Stimulated activated naive CD4-positive, alpha-beta T cell treated with Interleukin-2 at 50 U/mL for 16 hours (primary cell): ENCODE results near the gene CDK4.
"Not testable (repeated sequence)": the region's sequence is repeated elsewhere in the genome, so short reads cannot be mapped to it uniquely, and the experiment has no call there.

ENCODE experiments used
- DNase-seq: peaks from one replicate; lab custom pipeline; 2025; lab: John Stamatoyannopoulos, UW

The CDK4 gene

GRCh38 chr12:57726151-57726883, 25.8 kb downstream of the CDK4 start:
- no peak for DNase-seq

DNA sequence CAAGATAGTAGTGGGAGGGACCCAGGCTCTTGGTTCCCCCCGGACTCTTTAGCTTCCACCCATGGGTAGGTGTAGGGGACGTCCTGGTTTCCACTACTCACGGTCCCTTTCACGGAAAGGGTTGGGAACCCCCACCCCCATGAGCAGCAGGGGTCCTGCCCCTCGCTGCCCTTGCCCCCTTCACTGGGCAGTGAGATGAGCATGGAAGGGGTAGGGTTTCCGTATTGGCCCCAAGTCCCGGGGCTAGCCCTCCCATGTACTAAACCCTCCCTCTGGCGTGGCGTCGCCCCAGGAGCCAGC, 26.3 kb downstream of the CDK4 start:
- DNase-seq: no peak

- DNase-seq: no peak
Observed at GRCh38 chr12:57724936-57725740, 27.0 kb downstream of the CDK4 start.

GRCh38 chr12:57724003-57724935, 27.8 kb downstream of the CDK4 start:
- DNase-seq: no peak

DNA sequence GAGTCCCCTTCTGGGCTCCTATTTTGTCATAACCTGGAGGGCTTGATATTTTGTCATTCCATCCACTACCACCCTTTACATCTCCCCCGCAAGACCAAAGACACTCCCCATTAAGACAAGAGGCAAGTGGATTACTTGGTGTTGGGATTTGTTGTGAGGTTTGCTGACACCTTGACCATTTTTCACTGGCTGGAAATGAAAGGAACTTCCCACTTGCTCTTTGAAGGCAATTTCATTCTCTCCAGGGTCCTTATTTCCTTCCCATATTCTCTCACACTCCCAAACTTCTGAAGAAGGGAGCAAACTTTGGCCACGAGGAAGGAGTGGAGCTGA, 28.5 kb downstream of the CDK4 start:
- no peak for DNase-seq

DNA sequence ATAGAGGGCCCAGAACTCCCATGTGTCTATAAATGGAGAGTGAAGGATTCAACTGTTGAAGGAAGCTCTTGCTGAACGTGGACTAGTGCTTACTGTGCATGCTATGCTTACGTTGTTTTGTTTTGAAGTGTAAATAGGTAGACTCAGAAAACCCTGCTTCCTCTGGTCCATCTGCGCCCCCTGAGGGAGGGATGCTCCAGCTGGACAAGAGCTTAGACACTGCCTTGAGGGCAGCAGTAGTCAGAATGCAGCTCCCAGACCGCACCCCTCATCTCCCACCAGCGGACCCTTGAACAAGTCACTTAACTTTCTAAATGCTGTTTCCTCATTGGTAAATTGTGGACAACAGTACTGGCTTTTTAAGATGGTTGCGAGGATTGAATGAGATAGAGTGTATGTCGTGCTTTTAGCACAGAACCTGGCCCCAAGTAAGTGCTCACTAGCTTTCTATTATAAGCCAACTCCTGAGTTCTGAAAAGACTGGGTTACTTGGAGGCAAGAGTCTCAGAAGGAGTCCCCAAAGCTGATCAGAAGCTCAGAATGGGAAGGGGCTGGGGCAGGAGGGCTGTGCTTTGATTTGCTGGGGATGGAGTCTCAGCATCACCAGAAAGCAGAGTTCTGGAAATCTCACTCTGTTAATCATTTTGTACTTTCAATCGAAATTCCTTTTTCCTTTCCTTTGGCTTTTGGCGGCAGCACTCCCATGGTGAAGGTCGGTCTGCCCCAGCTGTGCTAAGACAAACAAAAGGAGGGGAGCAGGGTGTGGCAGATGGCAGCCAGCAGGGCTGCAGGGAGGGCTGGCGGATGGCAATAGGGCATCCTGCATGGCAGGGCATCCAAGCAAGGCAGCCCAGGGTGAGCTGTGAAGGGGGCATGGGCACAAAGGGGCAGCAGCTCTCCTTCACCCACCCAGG, 29.1 kb downstream of the CDK4 start:
- no peak for DNase-seq

DNA sequence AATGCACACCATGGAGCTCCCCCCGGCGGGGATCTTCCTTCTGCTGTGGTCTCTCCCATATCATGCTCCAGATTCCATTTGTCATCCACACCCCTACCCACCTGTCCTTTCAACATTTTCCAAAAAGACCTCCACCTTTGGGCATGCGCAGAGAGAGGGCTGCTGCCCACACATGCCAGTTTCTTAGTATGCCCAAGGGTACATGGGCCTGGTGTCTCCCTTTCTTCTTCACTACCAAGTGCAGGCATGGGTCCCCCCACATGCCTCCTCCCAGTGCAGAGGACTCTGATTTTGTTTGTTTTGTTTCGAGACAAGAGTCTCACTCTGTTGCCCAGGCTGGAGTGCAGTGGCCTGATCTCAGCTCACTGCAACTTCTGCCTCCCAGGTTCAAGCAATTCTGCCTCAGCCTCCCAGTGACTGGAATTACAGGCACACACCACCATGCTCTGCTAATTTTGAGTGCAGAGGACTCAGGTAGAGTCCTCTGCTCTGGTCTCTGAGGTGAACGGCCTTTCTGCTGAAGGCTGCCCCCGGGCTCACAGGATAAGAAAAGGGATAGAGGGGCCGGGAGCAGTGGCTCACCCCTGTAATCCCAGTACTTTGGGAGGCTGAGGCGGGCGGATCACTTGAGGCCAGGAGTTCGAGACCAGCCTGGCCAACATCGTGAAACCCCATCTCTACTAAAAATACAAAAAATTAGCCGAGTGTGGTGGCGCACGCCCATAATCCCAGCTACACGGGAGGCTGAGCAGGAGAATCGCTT, 30.1 kb downstream of the CDK4 start:
- DNase-seq: not testable (repeated sequence)

- no peak for DNase-seq
Observed at GRCh38 chr12:57720606-57721595, 31.2 kb downstream of the CDK4 start.

DNA sequence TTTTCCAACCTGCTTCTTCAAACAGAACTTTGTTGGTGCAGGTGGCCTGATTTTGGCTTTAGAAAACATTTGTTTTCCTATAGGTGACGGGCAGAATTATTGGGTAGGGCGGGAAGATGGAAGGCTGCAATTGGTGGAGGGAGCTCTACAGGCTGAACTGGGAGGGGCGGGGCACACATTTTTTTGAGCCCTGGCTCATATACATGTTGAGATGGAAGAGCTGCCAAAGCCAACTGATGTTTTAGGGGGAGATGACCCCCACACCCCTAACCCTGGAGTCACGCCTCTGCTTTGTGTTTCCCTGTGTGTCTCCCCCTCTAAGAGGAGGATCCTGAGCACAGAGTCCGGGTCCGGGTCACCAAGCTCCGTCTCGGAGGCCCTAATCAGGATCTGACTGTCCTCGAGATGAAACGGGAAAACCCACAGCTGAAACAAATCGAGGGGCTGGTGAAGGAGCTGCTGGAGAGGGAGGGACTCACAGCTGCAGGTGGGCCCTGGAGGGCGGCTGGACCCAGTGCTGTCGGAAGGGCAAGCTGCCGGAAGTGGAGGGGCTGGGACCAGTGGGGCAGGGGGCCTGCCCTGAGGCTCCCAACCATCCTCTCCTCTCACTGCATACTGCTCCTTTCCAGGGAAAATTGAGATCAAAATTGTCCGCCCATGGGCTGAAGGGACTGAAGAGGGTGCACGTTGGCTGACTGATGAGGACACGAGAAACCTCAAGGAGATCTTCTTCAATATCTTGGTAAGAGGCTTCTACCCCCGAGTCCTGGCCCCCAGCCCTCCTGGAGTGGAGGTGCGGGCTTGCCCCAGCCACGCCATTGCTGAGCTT, 32.1 kb downstream of the CDK4 start:
- DNase-seq: no peak

DNA sequence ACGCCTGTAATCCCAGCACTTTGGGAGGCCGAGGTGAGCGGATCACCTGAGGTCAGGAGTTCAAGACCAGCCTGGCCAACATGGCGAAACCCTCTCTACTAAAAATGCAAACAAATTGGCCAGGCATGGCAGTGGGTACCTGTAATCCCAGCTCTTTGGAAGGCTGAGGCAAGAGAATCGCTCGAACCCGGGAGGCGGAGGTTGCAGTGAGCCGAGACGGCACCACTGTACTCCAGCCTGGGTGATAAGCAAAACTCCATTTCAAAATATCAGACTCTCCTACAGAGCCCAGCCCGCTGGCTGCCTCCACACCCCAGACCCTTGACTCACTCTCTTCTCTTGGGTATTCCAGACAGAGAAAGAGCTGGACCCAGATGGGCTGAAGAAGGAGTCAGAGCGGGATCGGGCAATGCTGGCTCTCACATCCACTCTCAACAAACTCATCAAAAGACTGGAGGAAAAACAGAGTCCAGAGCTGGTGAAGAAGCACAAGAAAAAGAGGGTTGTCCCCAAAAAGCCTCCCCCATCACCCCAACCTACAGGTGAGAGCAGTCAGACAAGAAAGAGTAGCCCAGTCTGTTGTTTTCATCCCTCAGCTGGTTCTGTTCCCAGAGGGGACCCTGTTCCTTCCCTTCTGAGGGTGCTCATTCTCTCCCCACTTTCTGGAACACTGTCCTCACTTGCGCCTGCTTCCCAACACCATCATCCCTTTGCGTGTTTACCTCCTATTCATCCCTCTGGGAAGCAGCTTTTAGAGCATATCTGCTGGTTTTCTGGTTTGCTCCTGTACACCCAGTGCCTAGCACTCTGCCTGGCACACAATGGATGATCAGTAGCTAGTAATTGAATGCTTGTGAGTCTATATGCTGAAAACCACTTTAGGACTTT, 33.2 kb downstream of the CDK4 start:
- no peak for DNase-seq

DNA sequence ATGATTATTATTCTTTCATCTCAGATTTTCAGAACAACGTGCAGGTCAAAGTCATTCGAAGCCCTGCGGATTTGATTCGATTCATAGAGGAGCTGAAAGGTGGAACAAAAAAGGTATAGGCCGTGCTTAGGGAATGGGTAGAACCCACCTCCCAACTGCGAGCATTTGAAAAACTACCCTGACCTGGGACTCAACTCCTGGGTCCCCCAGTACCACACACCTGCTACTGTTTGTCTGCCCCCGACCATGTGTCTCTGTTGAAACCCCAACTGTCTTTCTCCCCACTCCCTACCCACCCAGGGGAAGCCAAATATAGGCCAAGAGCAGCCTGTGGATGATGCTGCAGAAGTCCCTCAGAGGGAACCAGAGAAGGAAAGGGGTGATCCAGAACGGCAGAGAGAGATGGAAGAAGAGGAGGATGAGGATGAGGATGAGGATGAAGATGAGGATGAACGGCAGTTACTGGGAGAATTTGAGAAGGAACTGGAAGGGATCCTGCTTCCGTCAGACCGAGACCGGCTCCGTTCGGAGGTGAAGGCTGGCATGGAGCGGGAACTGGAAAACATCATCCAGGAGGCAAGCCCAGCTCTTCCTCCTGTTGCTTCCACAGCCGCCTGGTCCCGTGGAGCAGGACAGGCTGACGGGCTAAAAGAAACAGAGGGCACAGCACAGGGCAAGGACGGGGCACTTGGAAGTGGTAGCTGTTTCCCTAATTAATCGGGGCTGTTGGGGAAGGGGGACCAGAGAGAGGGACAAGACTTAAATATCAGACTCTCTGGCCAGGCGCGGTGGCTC, 34.1 kb downstream of the CDK4 start:
- no peak for DNase-seq

GRCh38 chr12:57717131-57717530, 35.0 kb downstream of the CDK4 start:
- DNase-seq: no peak

- DNase-seq: no peak
Observed at GRCh38 chr12:57716305-57716704, 35.8 kb downstream of the CDK4 start.

GRCh38 chr12:57715786-57716185, 36.3 kb downstream of the CDK4 start:
- no peak for DNase-seq

- not testable (repeated sequence) for DNase-seq
Observed at GRCh38 chr12:57715036-57715748, 36.9 kb downstream of the CDK4 start.

- DNase-seq: no peak
Observed at GRCh38 chr12:57713209-57713608, 38.9 kb downstream of the CDK4 start.
